Epidermal melanocyte (primary cell): Measurements from ENCODE around the gene NETO2.

Source experiments
- DNase-seq: peaks from one replicate; pipeline ENCODE4 v3.0.0; 2011; ENCODE audit warnings: low spot score; ENCODE audit not compliant: insufficient read length

The NETO2 gene

GRCh38 chr16:47046726-47047523, 96.8 kb downstream of the NETO2 start:
- DNase-seq = no peak

DNA sequence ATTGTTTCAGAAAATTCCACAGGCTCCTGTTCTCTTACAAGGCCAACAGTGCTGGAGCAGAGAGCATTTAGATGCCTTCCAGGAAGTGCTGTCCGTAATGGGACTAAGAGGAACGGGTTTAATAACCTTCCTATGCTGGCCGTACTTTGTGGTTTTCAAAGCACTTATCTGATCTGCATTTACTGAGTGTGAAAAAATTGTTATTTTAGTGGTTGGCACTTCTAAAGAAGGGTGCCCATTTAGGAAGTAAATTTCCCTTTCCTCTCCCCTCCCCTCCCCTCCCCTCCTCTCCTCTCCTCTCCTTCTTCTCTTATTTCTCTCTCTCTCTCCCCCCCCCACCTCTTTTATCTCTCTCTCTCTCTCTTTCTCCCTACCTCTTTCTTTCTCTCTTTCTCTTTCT, 98.3 kb downstream of the NETO2 start:
- no peak for DNase-seq

GRCh38 chr16:47045023-47045422, 98.7 kb downstream of the NETO2 start:
- no peak for DNase-seq

DNA sequence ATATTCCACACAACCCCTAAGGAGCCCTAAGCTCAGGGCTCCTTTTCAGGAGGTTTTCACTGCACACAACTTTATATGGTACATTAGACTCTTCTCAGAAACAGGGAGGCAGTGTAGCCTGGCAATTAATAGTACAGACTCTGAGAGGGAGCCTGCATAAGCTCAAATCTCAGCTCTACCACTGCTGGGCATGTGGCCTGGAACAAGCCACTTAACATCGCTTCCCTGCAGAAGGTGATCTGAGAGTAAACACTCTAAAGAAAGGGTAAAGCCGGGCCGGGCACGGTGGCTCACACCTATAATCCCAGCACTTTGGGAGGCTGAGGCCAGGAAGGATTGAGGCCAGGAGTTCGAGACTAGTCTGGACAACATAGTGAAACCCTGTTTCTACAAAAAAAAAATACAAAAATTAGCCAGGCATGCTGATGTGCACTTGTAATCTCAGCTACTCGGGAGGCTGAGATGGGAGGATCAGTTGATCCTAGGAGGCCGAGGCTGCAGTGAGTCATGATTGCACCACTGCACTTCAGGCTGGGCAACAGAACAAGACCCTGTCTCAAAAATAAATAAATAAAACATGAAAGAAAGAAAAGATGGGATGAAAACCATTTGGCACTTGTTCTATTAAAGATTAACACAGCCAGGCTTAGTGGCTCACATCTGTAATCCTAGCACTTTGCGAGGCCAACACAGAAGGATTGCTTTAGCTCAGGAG, 99.6 kb downstream of the NETO2 start:
- no peak for DNase-seq

GRCh38 chr16:47043200-47043599, 100.5 kb downstream of the NETO2 start:
- DNase-seq = no peak

- DNase-seq = peak; percentile 87
Observed at GRCh38 chr16:47037746-47038458, 105.8 kb downstream of the NETO2 start.

- peak; percentile 46 for DNase-seq
Observed at GRCh38 chr16:47037396-47037745, 106.4 kb downstream of the NETO2 start.

- DNase-seq = no peak
Observed at GRCh38 chr16:47036201-47036600, 107.5 kb downstream of the NETO2 start.

- DNase-seq = no peak
Observed at GRCh38 chr16:47035436-47035835, 108.3 kb downstream of the NETO2 start.

- DNase-seq = no peak
Observed at GRCh38 chr16:47034455-47034854, 109.3 kb downstream of the NETO2 start.

DNA sequence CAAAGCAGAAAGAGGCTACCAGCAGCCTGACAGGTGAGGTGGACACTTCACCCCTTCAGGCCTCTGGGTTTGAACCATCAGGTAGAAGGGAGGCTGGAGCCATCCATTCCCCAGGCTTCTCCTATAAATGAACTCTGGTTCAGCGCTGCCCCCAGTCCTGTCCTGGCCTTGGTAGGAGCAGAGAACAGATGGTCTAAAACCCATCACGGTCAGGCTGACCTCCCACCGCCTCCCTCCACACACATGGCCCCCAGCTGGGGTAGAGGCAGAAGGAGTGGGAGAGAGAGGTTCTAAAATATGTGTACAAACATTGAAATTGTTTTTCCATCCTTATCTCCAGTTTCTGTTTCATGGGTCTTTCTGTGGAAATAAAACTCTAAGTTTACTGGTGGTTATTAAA, 110.6 kb downstream of the NETO2 start:
- no peak for DNase-seq

DNA sequence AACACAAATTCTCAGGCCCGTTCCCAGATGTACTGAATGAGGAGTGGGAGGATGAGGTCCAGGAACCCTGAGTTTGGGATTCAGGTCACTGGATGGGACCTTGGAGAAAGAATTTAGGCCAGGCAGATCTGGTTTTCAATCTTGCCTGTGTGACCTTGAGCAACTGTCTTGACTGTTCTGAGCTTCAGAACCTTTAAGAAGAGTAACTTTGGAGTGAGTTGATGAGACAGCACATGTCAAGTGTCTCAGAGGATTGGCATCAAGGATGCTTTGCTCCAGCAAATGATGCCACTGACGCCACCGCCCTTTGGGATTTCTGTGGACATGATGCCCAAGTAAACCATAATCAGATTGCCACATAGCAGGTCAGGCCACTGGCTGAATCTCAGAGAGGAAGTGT, 114.0 kb downstream of the NETO2 start:
- no peak for DNase-seq

DNA sequence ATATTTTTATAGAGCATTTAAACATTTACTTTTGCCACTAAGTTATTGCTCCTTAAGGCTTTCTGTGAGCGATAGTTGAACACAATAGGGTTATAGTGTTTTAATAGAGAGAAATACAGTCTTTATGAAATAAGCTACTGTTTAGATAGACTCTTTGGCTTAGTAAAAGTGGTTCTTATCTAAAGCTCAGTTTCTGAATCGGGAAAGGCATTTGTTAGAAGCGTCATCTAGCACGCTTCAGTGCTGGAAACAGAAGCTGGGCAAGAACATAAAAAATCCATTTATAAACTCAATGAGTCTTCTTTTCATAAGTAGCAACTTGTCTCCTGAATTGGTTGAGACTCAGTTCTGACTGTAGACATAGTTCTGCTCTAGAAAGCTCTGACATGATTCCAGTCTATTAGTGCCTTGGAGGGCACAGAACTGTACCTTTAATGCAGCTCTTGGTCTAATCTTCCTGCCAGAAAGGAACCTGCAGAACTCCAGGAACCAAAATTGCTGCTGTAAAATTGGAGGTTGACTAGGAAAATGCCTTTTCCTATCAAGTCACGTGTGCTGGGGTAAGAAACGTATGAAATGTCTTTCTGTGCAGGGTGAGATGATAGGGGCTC, 114.9 kb downstream of the NETO2 start:
- peak; percentile 67 for DNase-seq
